Midbrain (tissue), 1 donor: ENCODE measurements around the gene LHFPL2.

Source experiments
- DNase-seq: peaks from one replicate; lab custom pipeline; 2025; lab: John Stamatoyannopoulos, UW

The LHFPL2 gene

GRCh38 chr5:78595458-78595921 is 53.1 kb downstream of the LHFPL2 start:
- DNase-seq = no peak

DNA sequence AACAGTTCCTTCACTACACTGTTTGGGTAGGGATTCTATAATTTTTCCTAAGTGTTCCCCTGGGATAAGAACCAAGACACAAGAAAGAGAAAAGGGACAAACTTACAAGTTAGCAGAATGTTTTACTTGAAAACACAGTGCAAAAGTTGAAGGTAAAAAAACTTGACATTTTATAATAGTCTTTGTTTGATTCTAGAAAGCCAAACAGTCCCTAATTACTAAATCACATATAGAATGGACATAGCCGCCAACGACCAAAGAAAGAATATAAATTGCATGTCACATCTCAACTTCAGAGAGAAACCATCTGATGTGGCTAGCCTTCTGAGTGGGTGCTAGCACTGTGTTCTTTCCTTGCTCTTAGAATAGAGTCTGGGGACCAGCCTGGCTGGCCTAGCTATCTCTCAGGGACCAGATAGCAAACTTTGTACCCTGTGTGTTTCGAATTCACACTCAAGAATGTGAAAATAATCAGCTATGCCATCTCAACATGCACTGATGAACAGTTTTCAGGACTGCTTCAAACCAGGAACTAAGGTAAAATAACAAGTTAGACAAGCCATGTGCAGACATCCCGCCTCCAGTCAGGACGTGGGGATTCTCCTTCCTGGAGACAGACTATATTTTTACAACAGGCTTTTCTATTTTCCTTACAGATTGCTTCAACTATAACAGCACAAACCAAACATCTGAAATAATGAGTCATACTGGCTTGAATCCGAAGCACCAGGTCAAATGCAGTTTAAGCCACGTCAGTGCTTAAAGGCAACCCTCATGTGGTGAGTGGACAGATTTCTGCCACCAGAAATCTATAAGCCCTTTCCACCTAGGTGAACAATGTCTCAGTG is 53.7 kb downstream of the LHFPL2 start:
- DNase-seq = no peak

- DNase-seq = no peak
Measured at GRCh38 chr5:78594021-78594420, 54.6 kb downstream of the LHFPL2 start.

- no peak for DNase-seq
Measured at GRCh38 chr5:78593465-78593864, 55.1 kb downstream of the LHFPL2 start.

GRCh38 chr5:78592735-78593386 is 55.7 kb downstream of the LHFPL2 start:
- DNase-seq = no peak

DNA sequence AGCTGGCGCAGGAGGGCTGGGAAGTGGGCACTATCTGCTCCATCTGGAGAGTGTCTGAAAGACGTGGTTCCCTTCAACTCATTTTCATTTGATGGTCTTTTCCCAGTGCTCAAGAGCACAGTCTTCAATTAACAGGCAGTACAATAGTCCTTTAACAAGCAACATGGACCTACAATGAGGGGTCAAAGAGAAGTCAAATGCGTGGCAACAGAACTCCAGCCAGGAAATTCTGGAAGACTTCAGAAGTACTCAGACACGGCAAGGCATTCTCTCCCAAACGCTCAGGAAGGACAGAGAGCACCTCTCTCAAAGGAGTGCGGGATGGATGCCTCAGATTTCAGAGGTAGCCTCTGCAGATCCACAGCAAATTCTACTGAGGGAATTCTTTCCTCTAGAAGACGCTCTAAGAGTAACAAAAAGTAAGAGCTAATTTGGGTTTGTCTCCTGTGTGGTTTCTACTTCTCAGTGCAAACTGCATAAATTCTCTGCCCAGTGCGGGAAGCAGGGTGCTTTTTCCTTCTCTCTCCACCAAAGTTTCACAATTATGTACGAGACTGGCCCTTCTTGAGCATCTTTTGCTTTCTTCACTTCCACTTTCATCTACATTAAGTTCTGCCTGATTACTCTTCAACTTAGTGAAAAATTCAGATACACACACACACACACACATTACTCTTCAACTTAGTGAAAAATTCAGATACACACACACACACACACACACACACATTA is 56.4 kb downstream of the LHFPL2 start:
- no peak for DNase-seq

- DNase-seq = no peak
Measured at GRCh38 chr5:78591138-78591612, 57.4 kb downstream of the LHFPL2 start.

DNA sequence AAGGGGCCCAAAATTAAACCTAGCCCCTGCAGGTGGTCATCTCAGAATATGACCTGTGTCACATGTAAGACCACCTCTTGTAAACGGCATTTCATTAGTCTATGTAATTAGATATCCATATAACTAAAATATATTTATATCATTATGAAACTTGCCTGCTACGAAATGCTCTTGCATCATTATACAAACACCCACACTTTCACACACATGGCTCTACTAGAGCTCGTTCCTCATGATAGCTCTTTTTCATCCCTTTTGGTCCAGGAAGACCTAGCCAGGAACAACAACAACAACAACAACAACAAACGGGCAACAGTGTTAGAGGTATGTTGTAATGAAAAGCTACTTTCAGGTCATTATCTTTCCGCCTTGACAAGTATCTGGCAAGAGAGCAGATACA is 58.6 kb downstream of the LHFPL2 start:
- DNase-seq = no peak

DNA sequence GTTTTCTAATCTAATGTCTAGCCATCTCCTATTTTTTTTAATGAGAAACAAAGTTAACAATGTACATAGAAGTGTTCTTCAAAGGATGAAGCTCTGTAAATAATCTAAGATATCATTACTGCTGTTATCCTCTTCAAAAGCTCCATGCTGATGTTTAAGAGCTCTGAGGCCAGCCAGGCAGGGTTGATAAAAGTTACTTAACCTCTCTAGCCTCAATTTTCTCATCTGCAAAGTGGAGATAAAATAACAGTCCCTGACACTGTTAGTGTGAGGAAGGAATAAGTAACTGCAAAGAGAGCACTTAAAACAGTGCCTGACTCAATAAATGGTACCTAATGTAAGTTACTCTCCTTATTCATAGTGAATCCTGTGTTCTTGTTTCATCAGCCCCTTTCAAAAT is 60.1 kb downstream of the LHFPL2 start:
- DNase-seq = no peak

DNA sequence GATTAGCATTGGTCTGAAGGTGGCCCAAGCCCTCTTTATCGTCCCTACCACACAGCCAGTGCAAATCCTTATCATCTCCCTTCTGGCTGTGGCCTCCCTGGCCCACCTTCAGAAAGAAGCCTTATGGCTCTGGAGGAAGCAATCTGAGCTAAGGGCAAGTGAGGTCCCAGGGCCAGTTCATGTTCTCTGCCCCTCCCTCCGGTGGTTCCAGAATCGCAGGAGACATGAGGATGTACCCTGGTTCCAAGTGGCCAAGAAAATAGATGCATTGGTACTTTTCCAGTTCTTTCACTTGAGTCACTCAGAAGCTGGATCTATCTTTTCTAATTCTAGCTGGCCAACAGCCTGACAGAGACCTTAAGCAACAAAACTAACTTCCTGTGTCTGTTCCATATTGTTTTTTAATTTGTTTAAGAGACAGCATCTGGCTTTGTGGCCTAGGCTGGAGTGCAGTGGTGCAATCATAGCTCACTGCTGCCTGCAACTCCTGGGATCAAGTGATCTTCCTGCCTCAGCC is 60.7 kb downstream of the LHFPL2 start:
- DNase-seq = no peak

- DNase-seq = no peak
Measured at GRCh38 chr5:78587081-78587774, 61.3 kb downstream of the LHFPL2 start.

DNA sequence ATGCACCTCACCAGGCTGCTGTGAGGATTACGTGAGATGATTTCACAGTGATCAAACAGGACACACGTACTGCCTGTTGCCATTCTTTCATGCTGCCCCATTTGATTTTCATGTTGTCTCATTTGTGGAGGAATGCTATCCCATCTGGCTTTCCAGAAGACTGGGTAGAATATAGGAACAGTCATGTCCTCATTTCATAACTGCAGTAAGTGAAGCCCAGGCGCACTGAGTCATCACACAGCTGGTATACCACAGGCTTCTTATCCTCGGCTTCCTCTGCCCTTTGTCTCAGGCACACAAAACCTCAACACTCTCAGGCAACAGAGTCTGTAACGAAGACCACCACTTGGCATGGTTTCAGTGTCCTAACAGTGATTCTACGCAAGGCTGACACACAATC is 62.3 kb downstream of the LHFPL2 start:
- no peak for DNase-seq

GRCh38 chr5:78578015-78578414 is 70.6 kb downstream of the LHFPL2 start:
- no peak for DNase-seq

DNA sequence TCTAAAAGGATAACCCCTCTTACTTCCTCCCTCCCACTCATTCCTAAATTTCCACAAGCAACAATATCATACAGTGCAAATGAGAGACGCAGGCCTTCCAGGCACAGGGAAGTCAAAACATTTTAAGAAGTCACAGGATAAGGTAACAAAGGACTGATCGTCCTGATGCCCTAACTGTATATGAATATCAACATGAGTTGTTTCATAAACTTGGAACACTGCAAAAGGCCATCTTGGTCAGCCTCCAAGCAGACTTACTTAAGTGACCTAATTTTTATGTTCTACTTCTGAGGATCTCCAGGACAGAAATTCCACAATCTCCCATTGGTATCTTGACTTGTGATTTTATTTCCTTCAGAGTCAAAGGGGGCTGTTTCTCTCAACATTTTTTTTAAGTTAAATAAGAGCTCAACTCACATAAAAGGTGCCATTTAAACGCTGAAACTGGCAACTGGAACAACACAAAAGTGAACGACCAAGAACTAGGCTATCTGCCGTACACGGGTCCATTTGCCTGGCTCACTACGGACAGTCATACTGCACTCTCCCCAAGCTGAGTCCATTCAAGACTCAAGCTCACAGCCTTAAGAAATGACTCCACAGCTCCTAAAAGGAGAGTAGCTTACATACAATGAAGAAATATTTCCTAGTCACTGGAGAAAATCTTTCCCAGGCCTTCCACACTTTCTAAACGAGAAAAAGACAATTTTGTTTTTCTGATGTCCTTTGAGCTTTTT is 71.3 kb downstream of the LHFPL2 start:
- no peak for DNase-seq

- no peak for DNase-seq
Measured at GRCh38 chr5:78576376-78576775, 72.2 kb downstream of the LHFPL2 start.

- no peak for DNase-seq
Measured at GRCh38 chr5:78574731-78575161, 73.8 kb downstream of the LHFPL2 start.

DNA sequence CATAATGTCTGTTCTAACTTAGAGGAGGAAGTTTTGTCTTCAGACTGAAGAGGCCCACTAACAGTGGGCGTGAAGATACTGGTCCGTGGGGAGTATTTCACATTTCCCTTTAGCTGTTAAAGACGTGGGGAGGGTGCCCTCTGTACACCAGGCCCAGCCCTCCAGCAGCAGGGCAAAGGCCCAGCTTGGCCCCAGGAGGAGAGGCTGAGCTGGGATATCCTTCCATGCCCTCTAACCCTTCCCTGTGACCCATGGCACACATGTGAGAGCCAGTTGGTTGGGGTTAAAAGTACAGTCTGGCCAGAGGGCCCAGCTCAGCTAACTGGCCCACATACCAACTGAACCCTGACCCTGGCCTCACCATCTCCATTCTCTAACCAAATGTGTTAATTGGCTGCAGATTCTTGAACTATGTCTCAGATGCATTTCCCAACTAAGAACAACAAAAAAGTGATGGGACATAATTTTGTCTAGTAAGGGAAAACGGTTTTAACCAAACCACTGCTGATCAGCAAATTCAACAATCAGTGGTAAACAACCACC is 74.4 kb downstream of the LHFPL2 start:
- no peak for DNase-seq

DNA sequence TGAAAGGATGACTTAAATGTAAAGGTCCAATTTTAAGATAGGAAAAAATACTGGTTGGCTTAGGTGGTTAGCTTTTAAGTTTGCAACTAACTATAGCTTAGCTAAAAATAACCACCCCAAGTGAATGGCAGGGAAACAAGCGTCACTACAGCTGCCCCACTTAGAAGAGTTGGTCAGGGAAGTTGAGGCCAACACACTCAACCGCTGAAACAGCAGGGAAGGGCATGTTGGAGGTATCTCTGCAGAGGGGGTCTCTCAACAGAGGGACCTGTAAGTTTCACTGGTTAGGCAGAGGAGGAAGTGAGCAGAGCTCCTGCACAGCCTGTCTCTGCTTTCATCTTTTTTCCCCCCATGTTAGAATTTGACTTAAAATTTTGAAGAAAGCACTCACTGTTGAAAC is 75.3 kb downstream of the LHFPL2 start:
- no peak for DNase-seq

GRCh38 chr5:78570646-78571045 is 77.9 kb downstream of the LHFPL2 start:
- DNase-seq = no peak

- peak; percentile 37 for DNase-seq
Measured at GRCh38 chr5:78569441-78569840, 79.1 kb downstream of the LHFPL2 start.

DNA sequence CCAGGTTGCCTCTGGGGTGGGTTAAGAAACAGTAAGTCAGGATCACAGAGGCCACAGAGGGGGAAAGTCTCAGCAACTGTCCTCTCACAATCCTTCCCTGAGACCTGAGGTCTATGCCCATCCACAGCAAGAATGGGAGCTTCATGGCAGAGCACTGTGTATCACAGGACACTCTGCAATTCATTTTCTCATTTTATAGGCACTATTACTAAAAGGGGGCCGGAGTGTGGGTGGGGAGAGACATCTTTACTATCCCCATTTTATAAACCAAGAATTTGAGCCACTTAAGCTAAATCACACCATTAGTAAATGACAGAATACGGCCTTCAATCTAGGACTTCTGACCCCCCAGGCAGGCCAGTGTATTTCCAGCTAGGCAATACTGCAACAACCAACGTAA is 79.9 kb downstream of the LHFPL2 start:
- DNase-seq = no peak
